IPS-20b (cell line): ENCODE results near the gene FBXO17.

ENCODE experiments used
- H3K27ac ChIP-seq: one replicate; pipeline ENCODE4 v1.5.1; 2013; ENCODE audit warnings: low read length
- H3K27me3 ChIP-seq: 2 replicates; pipeline ENCODE4 v1.6.1; 2013; ENCODE audit warnings: mild to moderate bottlenecking, low read length, inconsistent platforms; ENCODE audit not compliant: insufficient read depth
- H3K36me3 ChIP-seq: 2 replicates; pipeline ENCODE4 v1.6.1; 2013; ENCODE audit warnings: low read depth, mild to moderate bottlenecking, inconsistent platforms, low read length, moderate library complexity; ENCODE audit not compliant: insufficient read depth
- H3K4me1 ChIP-seq: 2 replicates; pipeline ENCODE4 v1.6.1; 2013; ENCODE audit warnings: mild to moderate bottlenecking, control low read depth, inconsistent platforms, low read length, moderate library complexity; ENCODE audit not compliant: insufficient read depth
- H3K4me3 ChIP-seq: 2 replicates; pipeline ENCODE4 v1.5.1; 2013; ENCODE audit warnings: mild to moderate bottlenecking, low read length, inconsistent platforms
- H3K9ac ChIP-seq: 2 replicates; pipeline ENCODE4 v1.6.1; 2013; ENCODE audit warnings: low read depth, mild to moderate bottlenecking, inconsistent platforms, low read length, moderate library complexity
- H3K9me3 ChIP-seq: 2 replicates; pipeline ENCODE4 v1.6.1; 2013; ENCODE audit warnings: mild to moderate bottlenecking, low read depth, low read length, inconsistent platforms; ENCODE audit not compliant: insufficient read depth

FBXO17 gene

GRCh38 chr19:38894968-38895367, 80.6 kb downstream of the FBXO17 start:
- H3K9ac ChIP-seq: no peak overlapping the region
- peaks cover 14% of the 10 kb centered on the region for H3K27me3 ChIP-seq
- H3K9me3 ChIP-seq: no peaks in the 10 kb centered on the region
- H3K36me3 ChIP-seq: no peaks in the 10 kb centered on the region
- H3K4me3 ChIP-seq: no peak overlapping the region
- no peaks in the 10 kb centered on the region for H3K4me1 ChIP-seq
- no peak overlapping the region for H3K27ac ChIP-seq

DNA sequence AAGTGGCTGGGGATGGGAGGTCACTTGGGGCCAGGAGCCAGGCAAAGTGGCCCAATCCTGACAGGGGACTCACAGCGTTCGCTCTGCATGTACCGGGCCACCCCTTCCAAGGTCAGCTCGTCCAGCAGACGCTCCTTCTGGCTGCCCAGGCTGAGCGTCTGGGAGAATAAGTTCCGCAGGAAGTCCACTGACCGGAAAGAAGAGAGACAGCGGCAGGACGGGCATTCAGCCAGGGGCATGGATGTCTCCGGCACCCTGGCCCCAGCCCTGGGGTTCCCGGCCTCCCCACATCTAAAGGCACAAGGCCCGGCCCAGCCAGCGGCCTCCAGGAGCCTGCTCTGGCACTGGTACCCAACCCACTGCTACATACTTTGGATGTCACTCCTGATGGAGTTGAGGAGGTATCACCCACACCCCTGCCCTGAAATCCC, 82.2 kb downstream of the FBXO17 start:
- no peak overlapping the region for H3K27ac ChIP-seq
- no peaks in the 10 kb centered on the region for H3K4me1 ChIP-seq
- no peak overlapping the region for H3K9ac ChIP-seq
- no peak overlapping the region for H3K4me3 ChIP-seq
- H3K9me3 ChIP-seq: no peaks in the 10 kb centered on the region
- H3K36me3 ChIP-seq: no peaks in the 10 kb centered on the region
- H3K27me3 ChIP-seq: peaks cover 6% of the 10 kb centered on the region

DNA sequence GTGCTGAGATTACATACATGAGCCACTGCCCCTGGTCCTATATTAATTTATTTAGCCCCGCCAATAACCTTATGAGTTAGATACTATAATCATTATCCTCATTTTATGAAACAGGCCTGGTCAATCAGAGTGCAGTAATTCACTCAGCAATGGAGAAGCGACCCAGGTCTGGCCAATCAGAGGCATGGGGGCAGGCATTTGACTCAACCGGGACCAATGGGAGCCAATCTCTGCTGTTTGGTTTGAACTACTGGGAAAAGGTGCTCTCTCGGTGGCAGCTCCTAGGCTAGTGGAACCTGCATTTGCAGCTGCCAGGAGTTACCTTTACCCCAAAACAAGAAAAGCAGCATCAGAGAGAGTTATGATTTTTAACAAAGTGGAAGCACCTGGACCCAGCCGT, 82.7 kb downstream of the FBXO17 start:
- H3K9me3 ChIP-seq: no peaks in the 10 kb centered on the region
- H3K4me1 ChIP-seq: no peaks in the 10 kb centered on the region
- H3K27me3 ChIP-seq: peaks cover 1% of the 10 kb centered on the region
- H3K9ac ChIP-seq: no peak overlapping the region
- no peaks in the 10 kb centered on the region for H3K36me3 ChIP-seq
- no peak overlapping the region for H3K27ac ChIP-seq
- H3K4me3 ChIP-seq: no peak overlapping the region

- Histone ChIP-seq H3K9me3 (no peaks in the 10 kb centered on the region), H3K27me3 (no peaks in the 10 kb centered on the region), H3K9ac (no peak overlapping the region), H3K36me3 (no peaks in the 10 kb centered on the region), H3K27ac (no peak overlapping the region), H3K4me3 (no peak overlapping the region), H3K4me1 (no peaks in the 10 kb centered on the region)
Observed at GRCh38 chr19:38891771-38892170, 83.8 kb downstream of the FBXO17 start.
